Activated effector memory CD4-positive, alpha-beta T cell treated with Interleukin-2 at 50 U/mL for 16 hours (primary cell): ENCODE measurements around the gene THSD7A.
"Not testable (repeated sequence)": the region's sequence is repeated elsewhere in the genome, so short reads cannot be mapped to it uniquely, and the experiment has no call there.

Experiments used
- DNase-seq: peaks from one replicate; pipeline ENCODE4 v3.0.0-alpha.2; 2020

The THSD7A gene

GRCh38 chr7:11447106-11447505 is 384.9 kb downstream of the THSD7A start:
- no peak for DNase-seq

DNA sequence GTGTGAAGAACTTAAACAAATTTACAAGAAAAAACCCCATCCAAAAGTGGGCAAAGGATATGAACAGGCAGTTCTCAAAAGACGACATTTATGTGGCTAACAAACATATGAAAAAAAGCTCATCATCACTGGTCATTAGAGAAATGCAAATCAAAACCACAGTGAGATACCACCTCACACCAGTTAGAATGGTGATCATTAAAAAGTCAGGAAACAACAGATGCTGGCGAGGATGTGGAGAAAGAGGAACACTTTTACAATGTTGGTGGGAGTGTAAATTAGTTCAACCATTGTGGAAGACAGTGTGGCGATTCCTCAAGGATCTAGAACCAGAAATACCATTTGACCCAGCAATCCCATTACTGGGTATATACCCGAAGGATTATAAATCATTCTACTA is 388.1 kb downstream of the THSD7A start:
- not testable (repeated sequence) for DNase-seq

DNA sequence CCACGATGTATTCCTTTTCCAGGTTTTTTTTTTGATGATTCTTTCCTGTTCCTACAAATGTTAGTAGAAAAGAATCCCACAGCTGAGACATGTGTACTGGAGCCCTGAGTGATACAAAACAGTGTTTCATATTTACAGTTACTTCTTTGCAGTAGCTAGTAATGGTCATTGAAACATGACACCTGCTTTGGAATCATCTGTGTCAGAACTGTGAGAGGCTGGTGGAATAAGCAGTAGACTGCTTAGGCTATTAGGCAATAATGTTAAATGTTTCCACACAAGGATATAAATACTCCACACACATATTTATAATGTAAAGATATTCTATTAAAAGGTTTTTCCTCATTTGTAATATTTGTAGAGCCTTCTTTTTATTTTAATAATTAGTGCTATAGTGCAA is 394.0 kb downstream of the THSD7A start:
- no peak for DNase-seq

DNA sequence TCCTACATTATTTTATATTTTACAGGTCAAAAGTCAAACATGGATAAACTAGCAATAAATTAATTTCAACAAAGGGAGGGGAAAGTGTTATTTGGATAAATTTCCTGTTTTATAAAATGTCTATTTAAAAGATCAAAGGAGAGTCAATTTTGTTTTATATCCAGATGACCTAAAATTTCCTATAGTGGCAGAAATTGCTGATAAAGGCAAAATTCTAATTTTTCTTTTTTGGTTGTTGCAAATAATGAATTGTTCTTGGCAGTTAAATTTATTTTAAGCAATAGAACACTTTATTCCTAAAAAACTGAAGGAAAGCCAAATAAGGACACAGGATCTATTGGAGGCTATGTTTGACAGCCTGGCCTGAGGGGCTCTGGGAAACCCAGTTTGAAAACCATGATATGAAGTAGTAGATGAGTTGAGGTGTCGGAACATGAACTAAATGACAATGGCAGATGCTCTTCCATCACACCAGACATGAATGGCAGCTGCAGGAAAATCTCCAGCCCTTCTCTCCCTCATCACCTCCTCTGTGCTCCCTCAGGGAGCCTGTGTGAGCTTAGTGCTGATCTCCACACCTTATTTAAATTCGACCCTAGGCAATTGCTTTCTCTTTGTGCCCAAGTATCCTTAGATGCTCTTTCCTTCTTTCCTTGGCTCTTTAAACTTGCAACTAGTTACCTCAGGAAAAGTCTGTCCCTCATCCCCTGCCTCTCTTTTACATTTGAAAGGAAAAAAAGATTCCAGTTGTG is 395.0 kb downstream of the THSD7A start:
- DNase-seq: no peak

- no peak for DNase-seq
Observed at GRCh38 chr7:11436316-11436715, 395.7 kb downstream of the THSD7A start.

DNA sequence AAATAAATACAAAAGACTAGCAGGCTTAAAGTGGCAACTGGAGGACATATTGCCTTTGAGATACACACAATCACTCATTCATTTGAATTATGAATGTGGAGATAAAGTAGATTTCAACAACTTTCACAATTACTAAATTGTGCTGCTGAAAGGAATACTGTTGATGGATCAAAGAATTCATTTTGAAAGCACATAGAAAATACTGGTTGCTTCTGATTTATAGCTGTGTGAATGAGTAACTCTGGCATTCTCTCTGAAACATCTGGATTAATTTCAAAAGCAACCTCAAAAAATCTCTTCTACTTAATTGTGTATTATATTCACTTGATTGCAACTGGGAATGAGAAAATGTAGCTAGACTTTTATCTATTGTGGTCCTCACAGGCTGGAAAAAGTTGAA is 397.6 kb downstream of the THSD7A start:
- DNase-seq: no peak

DNA sequence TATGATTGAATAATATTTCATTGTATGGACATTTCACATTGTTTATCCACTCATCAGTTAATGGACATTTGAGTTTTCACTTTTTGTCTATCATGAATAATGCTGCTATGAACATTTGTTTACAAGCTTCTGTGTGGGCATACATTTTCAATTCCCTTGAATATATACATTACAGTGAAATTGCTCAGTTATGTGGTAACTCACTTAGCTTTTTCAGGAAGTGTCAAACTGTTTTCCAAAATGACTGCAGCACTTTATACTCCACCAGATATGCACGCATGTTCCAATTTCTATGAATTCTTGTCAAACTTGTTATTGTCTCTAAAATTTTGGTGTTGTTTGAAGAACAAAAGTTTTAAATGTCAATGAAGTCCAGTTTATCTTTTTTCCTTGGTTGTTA is 401.2 kb downstream of the THSD7A start:
- DNase-seq: no peak

GRCh38 chr7:11430112-11430511 is 401.9 kb downstream of the THSD7A start:
- no peak for DNase-seq

DNA sequence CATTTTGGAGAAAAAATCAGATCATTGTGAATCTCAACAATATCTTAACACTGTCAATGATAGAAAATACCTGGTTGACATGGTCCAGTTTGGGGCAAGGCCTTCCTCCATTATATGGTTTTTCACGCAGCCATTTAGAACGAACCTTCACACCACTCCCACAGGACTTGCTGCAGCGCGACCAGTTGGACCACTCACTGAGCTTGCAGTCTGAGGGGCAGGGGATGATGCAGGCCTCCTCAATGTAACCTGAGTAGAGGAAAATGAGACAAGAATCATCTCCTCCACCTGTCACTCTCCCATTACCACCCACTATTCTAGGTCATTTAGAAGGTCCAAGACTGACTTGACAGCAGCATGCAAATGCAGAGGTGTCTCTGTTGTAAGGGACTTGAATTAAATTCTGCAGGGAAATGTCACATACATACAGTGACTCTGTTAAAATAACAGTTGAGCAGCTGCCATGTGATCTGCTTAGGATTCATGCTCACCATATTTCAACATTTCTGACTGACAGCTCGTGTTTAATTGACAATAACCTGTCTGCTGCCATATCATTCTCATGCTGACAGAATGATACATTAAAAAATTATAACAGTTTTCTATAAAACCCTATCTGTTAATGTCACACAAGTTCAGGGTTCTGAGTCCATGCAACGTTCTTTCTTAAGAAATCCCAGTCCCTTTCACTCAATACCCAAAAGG is 403.0 kb downstream of the THSD7A start:
- no peak for DNase-seq

- no peak for DNase-seq
Observed at GRCh38 chr7:11427686-11428273, 404.2 kb downstream of the THSD7A start.

- no peak for DNase-seq
Observed at GRCh38 chr7:11424006-11424405, 408.0 kb downstream of the THSD7A start.

GRCh38 chr7:11420049-11420448 is 411.9 kb downstream of the THSD7A start:
- DNase-seq: no peak

DNA sequence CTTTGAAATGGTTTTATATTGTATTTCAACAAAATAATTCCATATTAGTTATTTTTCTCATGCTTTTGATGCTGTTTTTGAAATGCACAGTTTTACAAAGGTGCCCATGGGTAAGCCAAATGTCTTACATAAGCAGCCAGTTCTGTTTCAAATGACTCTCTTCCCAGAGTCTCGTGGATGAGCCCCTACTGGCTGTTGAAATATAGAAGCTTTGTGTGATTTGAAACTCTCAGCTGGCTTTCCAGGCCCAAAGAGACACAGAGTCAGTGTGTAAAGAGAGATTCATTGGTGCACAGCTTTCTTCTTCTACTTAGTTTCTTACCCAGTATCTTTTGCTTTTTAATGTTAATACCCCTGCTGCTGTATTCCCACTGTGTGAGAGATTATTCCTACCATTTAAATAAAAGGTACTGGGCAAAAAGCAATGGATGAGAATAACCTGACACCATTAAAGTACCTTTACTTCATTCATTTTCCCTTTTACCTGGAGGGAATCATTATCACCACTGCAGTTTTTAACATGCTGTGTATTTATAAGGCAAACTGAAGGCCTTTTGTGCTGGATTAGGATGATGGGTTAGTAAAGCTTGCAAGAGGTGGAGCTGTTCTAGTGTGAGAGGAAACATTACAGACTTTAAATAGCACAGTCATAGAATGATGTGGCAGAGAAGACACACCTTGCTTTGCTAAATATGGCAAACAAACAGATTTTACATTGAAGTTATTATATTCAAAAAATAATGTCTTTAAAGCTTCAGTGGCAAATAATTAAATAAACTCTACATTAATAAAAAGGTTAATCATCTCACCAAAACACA is 415.1 kb downstream of the THSD7A start:
- DNase-seq: no peak

DNA sequence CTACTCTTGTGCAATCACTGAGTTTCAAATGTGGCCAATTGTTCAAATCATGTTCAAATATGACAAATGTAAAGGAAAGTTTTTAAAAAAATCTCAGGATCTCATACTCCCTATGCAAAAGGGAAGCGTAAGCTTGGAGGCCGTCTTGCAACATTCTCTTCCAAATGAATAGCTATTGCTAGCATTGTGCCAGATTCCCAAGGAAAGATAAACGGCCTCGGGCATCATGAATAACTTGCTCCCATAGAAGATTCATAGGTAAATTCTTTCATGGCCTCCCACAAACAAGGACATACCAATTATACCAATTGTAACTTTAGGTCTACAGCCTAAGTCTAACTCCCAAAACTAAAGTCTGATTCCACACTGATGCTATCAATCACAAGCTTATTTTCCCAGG is 416.9 kb downstream of the THSD7A start:
- DNase-seq: no peak

DNA sequence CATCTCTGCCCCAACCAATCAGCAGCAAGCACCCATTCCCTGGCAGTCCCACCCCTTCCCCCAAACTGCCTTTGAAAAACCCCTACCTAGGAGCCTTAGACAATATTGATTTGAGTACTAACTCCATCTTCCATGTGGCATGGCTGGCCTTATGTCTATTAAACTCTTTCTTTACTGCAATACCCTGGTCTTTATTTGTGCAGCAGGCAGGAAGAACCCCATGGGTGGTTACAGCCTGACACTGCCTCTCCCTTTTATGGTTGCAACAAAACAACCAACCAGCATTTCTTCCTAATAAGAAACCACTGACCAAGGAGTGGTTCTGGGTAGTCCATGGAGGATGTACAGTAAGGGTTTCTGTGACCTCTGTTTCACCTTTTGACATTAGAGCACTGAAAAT is 418.1 kb downstream of the THSD7A start:
- no peak for DNase-seq

DNA sequence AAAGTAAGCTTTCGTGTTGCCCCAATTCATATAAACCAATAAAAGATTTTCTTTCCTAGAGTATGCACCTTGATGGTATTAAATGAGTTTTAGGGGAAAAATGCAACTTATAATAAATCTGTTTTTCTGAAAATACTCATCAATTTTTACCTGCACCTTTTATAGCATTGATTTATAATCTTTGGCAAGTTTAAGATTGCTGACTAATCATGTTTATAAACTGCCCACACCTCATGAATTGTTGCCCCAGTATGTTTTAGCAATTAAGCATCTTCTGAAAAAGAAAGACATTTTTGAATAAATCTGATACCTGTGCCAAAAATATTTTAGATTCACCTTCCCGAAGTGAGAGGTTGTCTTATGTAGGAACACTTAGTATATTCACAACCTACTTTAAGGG is 420.0 kb downstream of the THSD7A start:
- no peak for DNase-seq

DNA sequence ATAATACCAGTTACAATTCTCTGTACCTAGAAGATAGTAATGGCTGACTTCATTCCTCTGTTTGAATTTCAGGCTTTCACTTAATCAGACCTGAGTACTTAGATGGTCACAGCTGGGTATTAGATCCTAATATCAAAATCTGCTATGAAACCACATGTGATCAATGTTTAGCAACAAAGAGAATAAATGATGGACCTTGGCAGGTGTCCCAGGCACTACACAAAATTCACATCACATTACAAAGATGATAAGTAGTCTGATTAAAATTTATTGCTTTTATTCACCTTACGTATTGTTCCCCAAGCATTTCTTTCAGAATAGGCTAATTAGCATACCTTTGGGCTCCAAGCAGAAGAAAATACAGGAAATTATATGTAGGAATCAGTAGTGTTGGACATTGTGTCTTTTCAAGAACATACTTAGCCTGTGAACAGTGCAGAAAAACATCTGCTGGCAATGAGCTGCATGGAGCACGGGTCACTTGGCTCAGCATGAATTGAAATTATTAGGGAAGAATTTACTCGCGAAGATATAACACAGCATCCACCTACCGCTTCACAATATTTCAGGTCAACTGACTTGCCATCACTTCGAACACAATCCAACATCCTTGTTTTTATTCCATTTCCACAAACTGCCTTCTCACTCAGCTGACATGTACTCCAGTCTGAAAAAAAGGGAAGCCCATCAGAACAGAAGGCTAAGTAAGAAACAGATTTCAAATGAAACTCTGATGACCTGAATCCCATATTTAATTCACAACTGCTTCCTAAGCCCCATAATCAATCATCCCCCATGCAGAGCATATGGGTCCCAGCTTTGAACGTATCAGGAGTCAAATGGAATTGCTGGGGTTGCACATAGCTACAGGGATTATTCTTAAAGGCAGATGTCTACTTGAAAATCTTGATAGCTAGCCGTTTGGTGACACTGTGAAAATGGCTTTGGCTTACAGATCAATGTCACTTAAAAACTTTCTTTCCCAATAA is 421.0 kb downstream of the THSD7A start:
- DNase-seq: no peak

GRCh38 chr7:11404355-11404754 is 427.6 kb downstream of the THSD7A start:
- DNase-seq: no peak

DNA sequence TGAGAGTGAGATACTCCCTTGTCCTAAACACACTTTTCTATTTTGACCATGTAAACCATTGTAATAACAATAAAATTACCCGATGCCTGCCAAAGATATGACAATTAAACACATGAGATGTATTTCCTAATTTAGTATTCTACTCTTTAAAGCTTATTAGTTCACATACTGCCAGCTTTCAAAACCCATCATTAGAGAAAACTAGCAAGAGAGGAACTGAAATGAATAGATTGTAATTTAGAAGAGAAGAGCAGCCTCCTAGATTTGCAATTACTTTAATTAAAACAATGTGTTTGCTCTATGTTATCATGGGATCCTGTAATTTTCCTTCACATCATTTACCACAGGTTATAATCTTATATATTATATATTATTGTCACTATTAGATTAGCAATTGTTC is 428.2 kb downstream of the THSD7A start:
- no peak for DNase-seq

DNA sequence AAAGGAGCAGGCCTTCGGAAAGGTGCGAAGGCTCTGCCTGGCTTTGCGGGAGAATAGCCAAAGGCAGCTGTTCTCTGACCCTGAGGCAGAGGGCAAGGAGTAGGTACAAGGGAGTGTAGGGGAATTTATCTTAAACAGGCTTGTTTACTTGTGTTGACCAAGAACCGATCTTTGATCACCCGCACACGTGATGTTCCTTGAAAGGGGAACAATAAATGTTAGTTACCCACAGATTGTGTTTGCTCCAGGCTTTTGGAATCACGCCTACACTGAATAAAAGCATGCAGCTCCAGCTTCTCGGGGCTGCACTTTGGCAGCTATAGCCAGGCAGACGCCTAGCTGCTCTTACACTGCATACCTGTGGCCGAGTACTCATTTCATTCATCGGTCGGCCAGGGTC is 437.6 kb downstream of the THSD7A start:
- no peak for DNase-seq

GRCh38 chr7:11379641-11380040 is 452.4 kb downstream of the THSD7A start:
- no peak for DNase-seq

DNA sequence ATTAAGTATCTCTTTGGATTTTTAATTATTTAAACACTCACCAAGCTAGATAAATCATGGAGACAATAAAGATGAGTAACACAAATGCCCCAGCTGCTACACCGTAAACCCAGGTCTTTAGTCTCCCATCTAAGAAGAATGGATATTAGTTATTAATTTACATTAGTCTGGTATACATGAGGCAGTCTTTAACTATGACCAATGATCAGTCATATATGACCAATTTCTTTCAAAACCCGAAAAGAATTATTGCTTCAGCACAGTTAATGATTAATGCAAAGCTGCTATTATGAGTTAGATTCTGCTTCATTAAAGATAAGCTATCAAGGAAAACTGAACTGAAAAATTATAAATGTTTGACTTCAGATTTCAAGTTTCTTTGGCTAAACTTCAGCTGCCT is 455.5 kb downstream of the THSD7A start:
- no peak for DNase-seq
